ENCODE measurements around the gene KCTD19.

Gene KCTD19

GRCh38 chr16:67283039-67283825 is 43.3 kb downstream of the KCTD19 start:
- DNase-seq (ENCODE audit: low spot score) = no peak

GRCh38 chr16:67282447-67282805 is 44.1 kb downstream of the KCTD19 start:
- no peak for DNase-seq (ENCODE audit: low spot score)

GRCh38 chr16:67281536-67282446 is 44.8 kb downstream of the KCTD19 start:
- no peak for DNase-seq (ENCODE audit: low spot score)

GRCh38 chr16:67280090-67281015 is 46.2 kb downstream of the KCTD19 start:
- no peak for DNase-seq (ENCODE audit: low spot score)

GRCh38 chr16:67279296-67280089 is 47.0 kb downstream of the KCTD19 start, which contains the start of gene PLEKHG4:
Gene PLEKHG4 (plus strand): TSS chr16:67279532. CDS start chr16:67280045, 513 bp downstream.
- DNase-seq (ENCODE audit: low spot score) = peak; percentile 99

- DNase-seq (ENCODE audit: low spot score) = peak; percentile 66
These were observed 47.7 kb downstream of the KCTD19 start for GRCh38 chr16:67278773-67279295.

GRCh38 chr16:67277999-67278772 is 48.4 kb downstream of the KCTD19 start:
- DNase-seq (ENCODE audit: low spot score) = no peak

- no peak for DNase-seq (ENCODE audit: low spot score)
These were observed 49.1 kb downstream of the KCTD19 start for GRCh38 chr16:67277294-67277998.

- DNase-seq (ENCODE audit: low spot score) = no peak
These were observed 51.2 kb downstream of the KCTD19 start for GRCh38 chr16:67275321-67275720.

- DNase-seq (ENCODE audit: low spot score) = no peak
These were observed 55.1 kb downstream of the KCTD19 start for GRCh38 chr16:67271446-67271845.

- DNase-seq (ENCODE audit: low spot score) = no peak
These were observed 55.6 kb downstream of the KCTD19 start for GRCh38 chr16:67270931-67271338.

GRCh38 chr16:67269766-67270165 is 56.8 kb downstream of the KCTD19 start:
- no peak for DNase-seq (ENCODE audit: low spot score)

- no peak for DNase-seq (ENCODE audit: low spot score)
These were observed 58.4 kb downstream of the KCTD19 start for GRCh38 chr16:67268136-67268579.

GRCh38 chr16:67265834-67266233 is 60.7 kb downstream of the KCTD19 start:
- no peak for DNase-seq (ENCODE audit: low spot score)

- no peak for DNase-seq (ENCODE audit: low spot score)
These were observed 61.7 kb downstream of the KCTD19 start for GRCh38 chr16:67264866-67265265.

- DNase-seq (ENCODE audit: low spot score) = peak; percentile 34
These were observed 62.3 kb downstream of the KCTD19 start for GRCh38 chr16:67264277-67264676.

GRCh38 chr16:67263201-67263600 is 63.3 kb downstream of the KCTD19 start:
- no peak for DNase-seq (ENCODE audit: low spot score)

GRCh38 chr16:67260426-67261063 is 66.0 kb downstream of the KCTD19 start:
- peak; percentile 62 for DNase-seq (ENCODE audit: low spot score)

- DNase-seq (ENCODE audit: low spot score) = no peak
These were observed 66.8 kb downstream of the KCTD19 start for GRCh38 chr16:67259705-67260104.
